HCT116 (cell line): ENCODE data around the gene MADCAM1. TPM values are rescaled to one million over a fixed set of nuclear protein-coding genes. Genes with fewer than 3 reads are reported as not detected.

Experiments used
- ATAC-seq: fragments of 200-7000 bp; cut with Tn5 transposase; 2 replicates; pipeline ENCODE4 v1.9.1; 2020; ENCODE audit warnings: mild to moderate bottlenecking, moderate library complexity
- BruUV-seq: library from RNA; stranded (reverse); fragments of 400-500 nt; replicated peaks from 2 replicates; lab custom pipeline; 2021; lab: Mats Ljungman, UMichigan
- CTCF ChIA-PET: fragments of 300-600 bp; sonication (Branson Sonifier 250); formaldehyde crosslinking; loops from one replicate; lab custom pipeline; 2021; ENCODE audit warnings: antibody characterized with exemption; lab: Charles Lee
- POLR2A ChIA-PET: fragments of 300-600, 350-600 bp; sonication (Branson Sonifier 250); formaldehyde crosslinking; loops from one replicate; lab custom pipeline; 2021; ENCODE audit warnings: antibody characterized with exemption; lab: Charles Lee
- RAD21 ChIA-PET, 2 experiments: fragments of 300-600 bp; sonication (Branson Sonifier 250); formaldehyde crosslinking; loops; one replicate each; lab custom pipeline; 2023; ENCODE audit warnings: low total read pairs in 2 of 2; ENCODE audit not compliant: uncharacterized antibody in 2 of 2, unreplicated experiment in 2 of 2, low non-redundant PET in 1 of 2; lab: Charles Lee
- DNase-seq: peaks from one replicate; pipeline ENCODE4 v3.0.0-alpha.2; 2010; ENCODE audit warnings: low read depth, low spot score
- H2AFZ ChIP-seq: fragments of 200-600 bp; shearing (Covaris generic), sonication (generic); 2 replicates; pipeline ENCODE4 v1.6.1; 2017; ENCODE audit warnings: low read depth, mixed run types, mixed read lengths, antibody characterized with exemption, low read length; ENCODE audit not compliant: poor library complexity, severe bottlenecking
- H3K27ac ChIP-seq: 2 replicates; pipeline ENCODE4 v1.5.1; 2012; ENCODE audit warnings: low read depth, low read length
- H3K27me3 ChIP-seq: fragments of 200-600 bp; sonication (generic); 2 replicates; pipeline ENCODE4 v1.6.1; 2016; ENCODE audit warnings: mixed run types, low read length, mixed read lengths; ENCODE audit not compliant: insufficient read depth
- H3K36me3 ChIP-seq, 2 experiments: fragments of 200-500 bp in 1 of 2; fragments of 200-600 bp in 1 of 2; sonication (Bioruptor generic) in 1 of 2; sonication (generic) in 1 of 2; 2 replicates each; pipeline versions ENCODE4 v1.5.1 to v1.6.1; 2014 to 2016; ENCODE audit warnings: low read length in 2 of 2, inconsistent platforms in 1 of 2, mixed read lengths in 1 of 2, mixed run types in 1 of 2; ENCODE audit not compliant: insufficient read depth in 2 of 2, control insufficient read depth in 1 of 2
- H3K4me1 ChIP-seq, 2 experiments: fragments of 200-600 bp in 1 of 2; sonication (generic) in 1 of 2; 2 replicates each; pipeline versions ENCODE4 v1.5.1 to v1.6.1; 2012 to 2017; ENCODE audit warnings: low read length in 2 of 2, inconsistent platforms in 1 of 2, mild to moderate bottlenecking in 1 of 2, mixed read lengths in 1 of 2, mixed run types in 1 of 2, moderate library complexity in 1 of 2; ENCODE audit not compliant: insufficient read depth in 2 of 2, control insufficient read depth in 1 of 2
- H3K4me2 ChIP-seq: fragments of 200-600 bp; sonication (generic); 2 replicates; pipeline ENCODE4 v1.6.1; 2017; ENCODE audit warnings: mixed run types, low read length, mixed read lengths
- H3K4me3 ChIP-seq, 2 experiments: fragments of 200-600 bp in 1 of 2; sonication (generic) in 1 of 2; replicated peaks in 1 of 2; 2 replicates each; pipeline ENCODE4 v1.5.1; 2011 to 2016; ENCODE audit warnings: low read length in 2 of 2, control low read depth in 1 of 2, low read depth in 1 of 2, mild to moderate bottlenecking in 1 of 2, mixed read lengths in 1 of 2, mixed run types in 1 of 2
- H3K79me2 ChIP-seq: fragments of 200-600 bp; sonication (generic); 2 replicates; pipeline ENCODE4 v1.6.1; 2017; ENCODE audit warnings: mild to moderate bottlenecking, mixed run types, low read length, moderate library complexity, mixed read lengths; ENCODE audit not compliant: insufficient read depth
- H3K9ac ChIP-seq: fragments of 200-600 bp; sonication (generic); 2 replicates; pipeline ENCODE4 v1.6.1; 2016; ENCODE audit warnings: low read length, mixed read lengths
- H3K9me2 ChIP-seq: fragments of 200-600 bp; sonication (generic), shearing (Covaris generic); 2 replicates; pipeline ENCODE4 v1.6.1; 2017; ENCODE audit warnings: mixed run types, mild to moderate bottlenecking, moderate library complexity; ENCODE audit not compliant: insufficient read depth
- H3K9me3 ChIP-seq, 2 experiments: fragments of 200-500 bp in 1 of 2; fragments of 200-600 bp in 1 of 2; sonication (Bioruptor generic) in 1 of 2; sonication (generic) in 1 of 2; 2 replicates each; pipeline ENCODE4 v1.6.1; 2014 to 2017; ENCODE audit warnings: low read length in 2 of 2, mixed read lengths in 2 of 2, inconsistent platforms in 1 of 2, low read depth in 1 of 2, mild to moderate bottlenecking in 1 of 2, mixed run types in 1 of 2, moderate library complexity in 1 of 2; ENCODE audit not compliant: control insufficient read depth in 1 of 2, insufficient read depth in 1 of 2
- H4K20me1 ChIP-seq: fragments of 200-600 bp; sonication (generic), shearing (Covaris generic); 2 replicates; pipeline ENCODE4 v1.6.1; 2017; ENCODE audit warnings: mixed run types, mild to moderate bottlenecking, moderate library complexity; ENCODE audit not compliant: insufficient read depth
- ATF3 ChIP-seq: IDR thresholded peaks from 2 replicates; pipeline ENCODE4 v1.6.1; 2012
- CBX3 ChIP-seq: IDR thresholded peaks from 2 replicates; pipeline ENCODE4 v1.6.1; 2012; ENCODE audit warnings: low read depth
- CTCF ChIP-seq, 3 experiments: fragments of 200-600 bp in 1 of 3; sonication (generic) in 1 of 3; IDR thresholded peaks in 2 of 3; conservative IDR thresholded peaks in 1 of 3; 2 replicates each; pipeline ENCODE4 v1.5.1; 2012 to 2017; ENCODE audit warnings: low read depth in 2 of 3, low read length in 2 of 3, antibody characterized with exemption in 1 of 3, borderline replicate concordance in 1 of 3, control low read depth in 1 of 3, mild to moderate bottlenecking in 1 of 3, mixed read lengths in 1 of 3, mixed run types in 1 of 3, moderate library complexity in 1 of 3; ENCODE audit not compliant: insufficient read depth in 1 of 3
- EGR1 ChIP-seq: IDR thresholded peaks from 2 replicates; pipeline ENCODE4 v1.6.1; 2012; ENCODE audit warnings: low read depth
- ELF1 ChIP-seq: IDR thresholded peaks from 2 replicates; pipeline ENCODE4 v1.6.1; 2012; ENCODE audit warnings: low read depth, borderline replicate concordance
- EZH2 ChIP-seq: fragments of 200-600 bp; sonication (generic); IDR thresholded peaks from 2 replicates; pipeline ENCODE4 v1.6.1; 2017; ENCODE audit warnings: antibody characterized with exemption, mixed run types
- EZH2phosphoT487 ChIP-seq: fragments of 200-600 bp; IDR thresholded peaks from 2 replicates; pipeline ENCODE4 v1.6.1; 2018; ENCODE audit warnings: antibody characterized with exemption, borderline replicate concordance
- JUND ChIP-seq: IDR thresholded peaks from 2 replicates; pipeline ENCODE4 v1.6.1; 2012
- MAX ChIP-seq: IDR thresholded peaks from 2 replicates; pipeline ENCODE4 v1.6.1; 2012
- POLR2A ChIP-seq: IDR thresholded peaks from 2 replicates; pipeline ENCODE4 v1.7.0; 2011; ENCODE audit warnings: borderline replicate concordance; ENCODE audit not compliant: insufficient read depth, insufficient read length; ENCODE audit errors: extremely low read depth
- POLR2AphosphoS5 ChIP-seq: IDR thresholded peaks from 2 replicates; pipeline ENCODE4 v1.6.1; 2011; ENCODE audit warnings: mild to moderate bottlenecking, low read depth, low read length, moderate library complexity
- RAD21 ChIP-seq: IDR thresholded peaks from 2 replicates; pipeline ENCODE4 v1.6.1; 2012; ENCODE audit warnings: low read depth, mild to moderate bottlenecking
- REST ChIP-seq: IDR thresholded peaks from 2 replicates; pipeline ENCODE4 v1.6.1; 2012; ENCODE audit warnings: low read depth
- SIN3A ChIP-seq: IDR thresholded peaks from 2 replicates; pipeline ENCODE4 v1.6.1; 2012; ENCODE audit warnings: low read depth
- SRF ChIP-seq: IDR thresholded peaks from 2 replicates; pipeline ENCODE4 v1.6.1; 2012; ENCODE audit warnings: low read depth
- YY1 ChIP-seq: IDR thresholded peaks from 2 replicates; pipeline ENCODE4 v1.6.1; 2011; ENCODE audit warnings: low read length, low read depth, moderate library complexity, mild to moderate bottlenecking; ENCODE audit not compliant: insufficient replicate concordance; ENCODE audit errors: extremely low read depth
- ZBTB33 ChIP-seq: IDR thresholded peaks from 2 replicates; pipeline ENCODE4 v1.6.1; 2011; ENCODE audit warnings: mild to moderate bottlenecking, low read length, moderate library complexity; ENCODE audit not compliant: insufficient replicate concordance; ENCODE audit errors: extremely low read depth
- ZFX ChIP-seq: fragments of 450-650 bp; IDR thresholded peaks from 2 replicates; pipeline ENCODE4 v1.6.1; 2017
- ZNF274 ChIP-seq: fragments of 200-500 bp; sonication (Bioruptor generic); IDR thresholded peaks from 2 replicates; pipeline ENCODE4 v1.6.1; 2014; ENCODE audit warnings: mild to moderate bottlenecking, low read depth, low read length, inconsistent platforms
- intact Hi-C: fragments of 100-400 bp; cut with micrococcal nuclease; formaldehyde crosslinking; loops from 2 replicates; pipeline ENCODE4 v1.10.0; 2022
- total RNA-seq: library from RNA; stranded (reverse); gene quantifications from one replicate; pipeline ENCODE4 v1.2.1, GENCODE V29; 2021; ENCODE audit not compliant: unreplicated experiment

Gene MADCAM1
- total RNA-seq, 1 experiment from 2014 or later: 0.57 TPM

- intact Hi-C loops: no loop called here
- Histone ChIP-seq H3K4me2 (no peak overlapping the region), H3K9me2 (no peaks in the 10 kb centered on the region), H2AFZ (no peak overlapping the region), H3K27me3 (no peaks in the 10 kb centered on the region), H3K9me3 (no peaks in the 10 kb centered on the region), H4K20me1 (peaks cover 2% of the 10 kb centered on the region; the same call in 1 of the 2 replicates), H3K4me1 (peaks cover 11 to 16% of the 10 kb centered on the region in 2 experiments), H3K9ac (no peak overlapping the region), H3K36me3 (peaks cover 26 to 27% of the 10 kb centered on the region in 2 experiments; a peak in 3 of 4 replicates), H3K27ac (no peak overlapping the region), H3K4me3 (no peak overlapping the region), H3K79me2 (peaks cover 32% of the 10 kb centered on the region)
- BruUV-seq: no TSS peak
- ChIA-PET RAD21 (no interaction called here), POLR2A (no interaction called here), CTCF (no interaction called here)
- no peak for DNase-seq
- ATAC-seq: no peak
- no peak for TF ChIP-seq CTCF (IDR thresholded peaks at IDR 0.05 in 2 of 3, conservative IDR thresholded peaks at IDR 0.05 in 1 of 3; ENCODE audit: borderline replicate concordance in 1 of 3, insufficient read depth in 1 of 3, low read depth in 2 of 3, low read length in 2 of 3)
- no peak for TF ChIP-seq SRF
- no peak for TF ChIP-seq JUND
- no peak for TF ChIP-seq SIN3A
- TF ChIP-seq ELF1: no peak
- TF ChIP-seq YY1: no peak
- no peak for TF ChIP-seq MAX
- no peak for TF ChIP-seq ZBTB33
- no peak for TF ChIP-seq POLR2A
- no peak for TF ChIP-seq REST
- no peak for TF ChIP-seq EZH2
- no peak for TF ChIP-seq EZH2phosphoT487
- TF ChIP-seq EGR1: no peak
- TF ChIP-seq POLR2AphosphoS5: no peak
- TF ChIP-seq RAD21: no peak
- no peak for TF ChIP-seq CBX3
- TF ChIP-seq ZFX: no peak
- no peak for TF ChIP-seq ATF3
- no peak for TF ChIP-seq ZNF274
Observed at GRCh38 chr19:538641-539428, 42.5 kb downstream of the MADCAM1 start.
